K562 (cell line): Measurements from ENCODE around the gene ASB18.

Experiments
- ARID2 ChIP-seq: fragments of 450-650 bp; IDR thresholded peaks from 2 replicates; pipeline ENCODE4 v1.6.1; 2017; ENCODE audit warnings: antibody characterized with exemption, mild to moderate bottlenecking
- CBFB ChIP-seq: sonication (generic); formaldehyde crosslinking; IDR thresholded peaks from 2 replicates; pipeline ENCODE4 v1.4.0; 2020; ENCODE audit warnings: mild to moderate bottlenecking, missing genetic modification reagents
- CTCF ChIP-seq, 3 experiments: IDR thresholded peaks in 2 of 3; conservative IDR thresholded peaks in 1 of 3; 2 replicates each; pipeline ENCODE4 v1.5.1; 2011 to 2012; ENCODE audit warnings: low read length in 3 of 3, mild to moderate bottlenecking in 3 of 3, control low read depth in 2 of 3, improper control_type of control experiment in 1 of 3, inconsistent platforms in 1 of 3, low read depth in 1 of 3, mixed read lengths in 1 of 3, moderate library complexity in 1 of 3; ENCODE audit not compliant: insufficient read depth in 2 of 3
- NR2F6 ChIP-seq: fragments of 450-650 bp; formaldehyde crosslinking; IDR thresholded peaks from 2 replicates; pipeline ENCODE4 v1.4.0; 2020; ENCODE audit warnings: mild to moderate bottlenecking
- POLR2A ChIP-seq: fragments of 450-650 bp; conservative IDR thresholded peaks from 2 replicates; pipeline ENCODE4 v1.6.1; 2016
- ZNF280B ChIP-seq: fragments of 250-450 bp; sonication (Bioruptor Pico); IDR thresholded peaks from 2 replicates; pipeline ENCODE4 v1.5.1; 2021; ENCODE audit warnings: mild to moderate bottlenecking
- ZNF41 ChIP-seq: fragments of 250-450 bp; sonication (Bioruptor Pico); conservative IDR thresholded peaks from 2 replicates; pipeline ENCODE4 v1.4.0; 2020; ENCODE audit warnings: mild to moderate bottlenecking

- TF ChIP-seq CBFB (CRISPR knock-in tag), result no peak
- TF ChIP-seq POLR2A, result no peak
- TF ChIP-seq ZNF41 (CRISPR knock-in tag), result no peak
- no peak for TF ChIP-seq ARID2
- TF ChIP-seq ZNF280B (CRISPR knock-in tag), result no peak
- no peak for TF ChIP-seq CTCF (IDR thresholded peaks at IDR 0.05 in 2 of 3, conservative IDR thresholded peaks at IDR 0.05 in 1 of 3; ENCODE audit: insufficient read depth in 2 of 3, low read depth in 1 of 3, low read length in 3 of 3)
- no peak for TF ChIP-seq NR2F6 (CRISPR knock-in tag)
Measured at GRCh38 chr2:236265675-236266074, 1.5 kb upstream of the ASB18 start.
